Measurements from ENCODE around the gene EML6.
"Not testable (repeated sequence)": the region's sequence is repeated elsewhere in the genome, so short reads cannot be mapped to it uniquely, and the experiment has no call there.

Gene EML6

DNA sequence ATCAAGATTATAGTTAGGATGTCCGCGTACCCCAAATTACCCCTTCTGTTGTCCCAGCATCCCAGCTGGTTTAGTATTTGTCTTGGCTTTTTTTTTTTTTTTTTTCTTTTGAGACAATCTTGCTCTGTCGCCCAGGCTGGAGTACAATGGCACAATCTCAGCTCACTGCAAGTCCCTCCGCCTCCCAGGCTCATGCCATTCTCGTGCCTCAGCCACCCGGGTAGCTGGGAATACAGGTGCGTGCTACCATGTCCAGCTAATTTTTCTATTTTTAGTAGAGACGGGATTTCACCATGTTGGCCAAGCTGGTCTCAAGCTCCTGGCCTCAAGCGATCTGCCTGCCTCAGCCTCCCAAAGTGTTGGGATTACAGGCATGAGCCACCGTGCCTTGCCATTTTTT, 118.0 kb downstream of the EML6 start:
- not testable (repeated sequence) for H4K91ac ChIP-seq (ENCODE audit: low read depth, low read length, poor library complexity); H3K9me3 ChIP-seq (replicated peaks in 1 of 2; ENCODE audit: control insufficient read depth in 2 of 2, insufficient read depth in 1 of 2, low read depth in 1 of 2, low read length in 2 of 2); H3K9ac ChIP-seq (ENCODE audit: low read depth, low read length, poor library complexity); H3K14ac ChIP-seq (ENCODE audit: low read length); H4K8ac ChIP-seq (ENCODE audit: low read depth, low read length); H3K79me1 ChIP-seq (ENCODE audit: low read depth, low read length); H2BK120ac ChIP-seq (ENCODE audit: low read depth, low read length); H3K27ac ChIP-seq (replicated peaks; ENCODE audit: low read length); H2BK12ac ChIP-seq (ENCODE audit: low read length); H3K27me3 ChIP-seq (ENCODE audit: control insufficient read depth in 3 of 3, insufficient read depth in 3 of 3, low read depth in 1 of 3, low read length in 3 of 3); H3K4ac ChIP-seq (ENCODE audit: low read length); DNase-seq (ENCODE audit: low spot score); H2AFZ ChIP-seq (ENCODE audit: low read length); H3K4me1 ChIP-seq (ENCODE audit: control insufficient read depth in 2 of 2, insufficient read depth in 1 of 2, low read depth in 1 of 2, low read length in 2 of 2); H3K18ac ChIP-seq (ENCODE audit: low read length); H2BK5ac ChIP-seq (ENCODE audit: low read length); H3K36me3 ChIP-seq (replicated peaks in 1 of 2; ENCODE audit: control insufficient read depth in 2 of 2, insufficient read depth in 2 of 2, low read length in 2 of 2); H2BK15ac ChIP-seq (ENCODE audit: low read length); H3K4me2 ChIP-seq (ENCODE audit: insufficient read depth, low read length, poor library complexity, severe bottlenecking); H2AK5ac ChIP-seq (ENCODE audit: low read depth, low read length); H3K4me3 ChIP-seq (ENCODE audit: low read length in 2 of 2); H3K23ac ChIP-seq (ENCODE audit: low read depth, low read length, poor library complexity)
- no CpG with 5 or more reads among the region's 10 CpGs for WGBS, 2 donors (ENCODE audit: extremely low coverage in 2 of 2, insufficient read length in 2 of 2, insufficient replicate concordance in 1 of 2)

DNA sequence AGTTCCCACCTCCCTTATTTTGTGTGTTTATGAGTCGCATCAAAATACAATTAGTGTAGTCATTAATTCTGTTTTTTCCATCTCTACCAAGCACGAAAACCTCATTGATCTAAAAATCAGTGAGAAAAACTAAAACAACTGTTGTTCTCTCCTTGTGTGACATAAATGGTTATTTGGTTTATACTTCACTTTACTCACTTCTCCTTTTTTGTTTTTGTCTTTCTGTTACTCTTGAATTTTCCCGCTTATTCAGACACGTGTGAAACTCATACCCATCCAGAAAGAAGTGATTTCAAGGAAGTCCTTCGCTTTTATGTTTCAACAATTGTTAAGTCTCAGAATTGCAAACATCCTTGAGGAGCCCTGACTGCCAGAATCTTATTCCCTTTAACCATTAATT, 121.6 kb downstream of the EML6 start:
- Histone ChIP-seq H3K4me2 (ENCODE audit: insufficient read depth, low read length, poor library complexity, severe bottlenecking) (no peak overlapping the region), H2AK5ac (ENCODE audit: low read depth, low read length) (no peak overlapping the region), H4K8ac (ENCODE audit: low read depth, low read length) (no peak overlapping the region), H2BK12ac (ENCODE audit: low read length) (no peak overlapping the region), H3K23ac (ENCODE audit: low read depth, low read length, poor library complexity) (no peak overlapping the region), H4K91ac (ENCODE audit: low read depth, low read length, poor library complexity) (no peak overlapping the region), H3K4me3 (ENCODE audit: low read length in 2 of 2) (no peak overlapping the region), H3K9me3 (replicated peaks in 1 of 2; ENCODE audit: control insufficient read depth in 2 of 2, insufficient read depth in 1 of 2, low read depth in 1 of 2, low read length in 2 of 2) (no peaks in the 10 kb centered on the region), H3K36me3 (replicated peaks in 1 of 2; ENCODE audit: control insufficient read depth in 2 of 2, insufficient read depth in 2 of 2, low read length in 2 of 2) (no peaks in the 10 kb centered on the region), H2BK120ac (ENCODE audit: low read depth, low read length) (no peak overlapping the region), H3K4me1 (ENCODE audit: control insufficient read depth in 2 of 2, insufficient read depth in 1 of 2, low read depth in 1 of 2, low read length in 2 of 2) (peaks cover 3 to 4% of the 10 kb centered on the region in 2 donors), H2BK5ac (ENCODE audit: low read length) (no peak overlapping the region), H3K27ac (replicated peaks; ENCODE audit: low read length) (no peak overlapping the region), H2AFZ (ENCODE audit: low read length) (peak overlapping the region; percentile 5), H3K27me3 (ENCODE audit: control insufficient read depth in 3 of 3, insufficient read depth in 3 of 3, low read depth in 1 of 3, low read length in 3 of 3) (no peaks in the 10 kb centered on the region), H3K9ac (ENCODE audit: low read depth, low read length, poor library complexity) (no peak overlapping the region), H2BK15ac (ENCODE audit: low read length) (no peak overlapping the region), H3K4ac (ENCODE audit: low read length) (no peak overlapping the region), H3K79me1 (ENCODE audit: low read depth, low read length) (no peaks in the 10 kb centered on the region), H3K18ac (ENCODE audit: low read length) (no peak overlapping the region), H3K14ac (ENCODE audit: low read length) (no peak overlapping the region)
- no CpG with 5 or more reads among the region's 5 CpGs for WGBS, 2 donors (ENCODE audit: extremely low coverage in 2 of 2, insufficient read length in 2 of 2, insufficient replicate concordance in 1 of 2)
- DNase-seq (ENCODE audit: low spot score) = no peak

DNA sequence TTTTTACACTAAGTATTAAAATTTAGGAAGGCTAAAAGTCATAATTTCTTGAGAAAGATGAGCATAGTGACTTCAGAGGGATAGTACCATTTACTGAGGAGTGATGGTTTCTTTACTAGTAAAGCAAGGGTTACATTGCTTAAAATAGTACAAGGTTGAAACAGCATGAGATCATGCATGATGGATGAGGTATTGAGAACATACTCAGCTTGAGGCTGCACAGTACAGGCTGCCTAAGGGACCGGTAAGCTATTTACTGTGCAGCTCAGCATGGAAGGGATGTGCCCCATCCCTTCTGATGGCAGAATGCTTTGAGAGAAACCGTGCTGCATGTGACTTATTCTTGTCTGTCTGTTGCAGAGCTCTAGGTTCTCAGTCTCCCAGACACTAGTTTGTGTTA, 122.1 kb downstream of the EML6 start:
- Histone ChIP-seq H3K23ac (ENCODE audit: low read depth, low read length, poor library complexity) (no peak overlapping the region), H2BK12ac (ENCODE audit: low read length) (no peak overlapping the region), H3K9me3 (replicated peaks in 1 of 2; ENCODE audit: control insufficient read depth in 2 of 2, insufficient read depth in 1 of 2, low read depth in 1 of 2, low read length in 2 of 2) (no peaks in the 10 kb centered on the region), H3K4me2 (ENCODE audit: insufficient read depth, low read length, poor library complexity, severe bottlenecking) (no peak overlapping the region), H3K18ac (ENCODE audit: low read length) (no peak overlapping the region), H2BK5ac (ENCODE audit: low read length) (no peak overlapping the region), H4K91ac (ENCODE audit: low read depth, low read length, poor library complexity) (no peak overlapping the region), H3K27ac (replicated peaks; ENCODE audit: low read length) (no peak overlapping the region), H3K4me1 (ENCODE audit: control insufficient read depth in 2 of 2, insufficient read depth in 1 of 2, low read depth in 1 of 2, low read length in 2 of 2) (peaks cover 3 to 4% of the 10 kb centered on the region in 2 donors), H2BK15ac (ENCODE audit: low read length) (no peak overlapping the region), H3K36me3 (replicated peaks in 1 of 2; ENCODE audit: control insufficient read depth in 2 of 2, insufficient read depth in 2 of 2, low read length in 2 of 2) (no peaks in the 10 kb centered on the region), H2BK120ac (ENCODE audit: low read depth, low read length) (no peak overlapping the region), H2AFZ (ENCODE audit: low read length) (peak overlapping the region; percentile 5), H3K9ac (ENCODE audit: low read depth, low read length, poor library complexity) (no peak overlapping the region), H3K14ac (ENCODE audit: low read length) (no peak overlapping the region), H3K4ac (ENCODE audit: low read length) (no peak overlapping the region), H3K79me1 (ENCODE audit: low read depth, low read length) (no peaks in the 10 kb centered on the region), H3K4me3 (ENCODE audit: low read length in 2 of 2) (no peak overlapping the region), H2AK5ac (ENCODE audit: low read depth, low read length) (no peak overlapping the region), H3K27me3 (ENCODE audit: control insufficient read depth in 3 of 3, insufficient read depth in 3 of 3, low read depth in 1 of 3, low read length in 3 of 3) (no peaks in the 10 kb centered on the region), H4K8ac (ENCODE audit: low read depth, low read length) (no peak overlapping the region)
- WGBS, 2 donors (ENCODE audit: extremely low coverage in 2 of 2, insufficient read length in 2 of 2, insufficient replicate concordance in 1 of 2) = no CpG with 5 or more reads among the region's 2 CpGs
- DNase-seq (ENCODE audit: low spot score) = no peak

DNA sequence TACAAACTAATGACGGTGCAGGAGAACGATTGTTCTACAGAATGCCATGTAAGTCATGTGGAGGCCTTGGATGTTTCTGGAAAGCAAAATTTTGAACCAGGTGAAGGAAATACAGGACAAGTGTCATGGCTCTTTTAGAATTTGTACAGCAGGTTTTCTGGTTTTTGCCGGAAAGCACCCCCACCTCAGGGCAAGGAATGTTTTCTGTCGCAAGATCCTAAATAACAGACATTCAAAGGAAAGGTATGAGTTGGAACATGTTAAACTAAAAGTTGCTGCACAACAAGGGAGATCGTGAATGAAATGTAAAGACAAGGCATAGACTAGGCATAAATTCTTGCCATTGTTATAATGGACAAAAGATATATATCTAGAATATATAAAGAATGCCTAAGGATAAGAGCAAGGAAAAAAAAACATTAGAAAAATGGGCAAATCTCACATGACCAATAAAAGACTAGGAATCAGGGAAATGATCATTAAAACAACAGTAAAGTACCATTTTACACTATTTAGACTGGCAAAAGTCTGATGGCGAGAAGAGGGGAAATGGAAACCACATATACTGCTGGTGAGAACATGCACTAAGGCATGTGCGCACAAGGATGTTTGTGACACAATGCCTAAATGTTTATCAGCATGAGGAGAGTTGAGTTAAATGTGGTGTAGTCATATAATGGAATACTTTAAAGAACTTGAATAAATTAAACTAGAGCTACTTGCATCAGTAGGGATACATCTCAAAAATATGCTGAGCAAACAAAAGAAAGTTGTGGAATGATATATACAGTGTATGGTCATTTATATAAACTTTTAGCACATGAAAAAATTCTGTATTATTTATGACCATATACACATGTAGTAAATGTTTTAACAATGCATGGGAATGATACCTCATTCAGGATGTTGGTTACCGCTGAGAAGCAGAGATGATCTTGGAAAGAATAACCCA, 127.0 kb downstream of the EML6 start:
- no peak for DNase-seq (ENCODE audit: low spot score)
- Histone ChIP-seq H3K18ac (ENCODE audit: low read length) (no peak overlapping the region), H3K9ac (ENCODE audit: low read depth, low read length, poor library complexity) (no peak overlapping the region), H3K79me1 (ENCODE audit: low read depth, low read length) (no peaks in the 10 kb centered on the region), H4K91ac (ENCODE audit: low read depth, low read length, poor library complexity) (no peak overlapping the region), H3K9me3 (replicated peaks in 1 of 2; ENCODE audit: control insufficient read depth in 2 of 2, insufficient read depth in 1 of 2, low read depth in 1 of 2, low read length in 2 of 2) (no peaks in the 10 kb centered on the region), H3K36me3 (replicated peaks in 1 of 2; ENCODE audit: control insufficient read depth in 2 of 2, insufficient read depth in 2 of 2, low read length in 2 of 2) (no peaks in the 10 kb centered on the region), H2AFZ (ENCODE audit: low read length) (no peak overlapping the region), H2AK5ac (ENCODE audit: low read depth, low read length) (no peak overlapping the region), H2BK120ac (ENCODE audit: low read depth, low read length) (no peak overlapping the region), H3K23ac (ENCODE audit: low read depth, low read length, poor library complexity) (no peak overlapping the region), H2BK12ac (ENCODE audit: low read length) (no peak overlapping the region), H3K4me1 (ENCODE audit: control insufficient read depth in 2 of 2, insufficient read depth in 1 of 2, low read depth in 1 of 2, low read length in 2 of 2) (no peaks in the 10 kb centered on the region), H3K14ac (ENCODE audit: low read length) (no peak overlapping the region), H4K8ac (ENCODE audit: low read depth, low read length) (no peak overlapping the region), H3K4ac (ENCODE audit: low read length) (no peak overlapping the region), H3K27ac (replicated peaks; ENCODE audit: low read length) (no peak overlapping the region), H2BK15ac (ENCODE audit: low read length) (no peak overlapping the region), H3K4me3 (ENCODE audit: low read length in 2 of 2) (no peak overlapping the region), H3K27me3 (ENCODE audit: control insufficient read depth in 3 of 3, insufficient read depth in 3 of 3, low read depth in 1 of 3, low read length in 3 of 3) (no peaks in the 10 kb centered on the region), H3K4me2 (ENCODE audit: insufficient read depth, low read length, poor library complexity, severe bottlenecking) (no peak overlapping the region), H2BK5ac (ENCODE audit: low read length) (no peak overlapping the region)
- WGBS, 2 donors (ENCODE audit: extremely low coverage in 2 of 2, insufficient read length in 2 of 2, insufficient replicate concordance in 1 of 2) = no CpG with 5 or more reads among the region's 8 CpGs

Data from neuronal stem cell (in vitro differentiated cells).